OCI-LY7 (cell line): ENCODE data around the gene ACAP1.
"Not testable (repeated sequence)": the region's sequence is repeated elsewhere in the genome, so short reads cannot be mapped to it uniquely, and the experiment has no call there.

ENCODE experiments used
- EZH2phosphoT487 ChIP-seq: fragments of 200-600 bp; sonication (generic); IDR thresholded peaks from 2 replicates; pipeline ENCODE4 v1.6.1; 2018; ENCODE audit warnings: low read depth, borderline replicate concordance, mild to moderate bottlenecking, mixed run types, antibody characterized with exemption, low read length, moderate library complexity, mixed read lengths
- TF ChIP-seq, protein P1 (sequence below): fragments of 200-600 bp; sonication (generic); conservative IDR thresholded peaks from 2 replicates; pipeline ENCODE4 v1.5.1; 2014; ENCODE audit warnings: mild to moderate bottlenecking, antibody characterized with exemption, low read length, moderate library complexity, mixed read lengths

GRCh38 chr17:7368599-7368994 is 32.3 kb downstream of the ACAP1 start:
- TF ChIP-seq, protein P1, sequence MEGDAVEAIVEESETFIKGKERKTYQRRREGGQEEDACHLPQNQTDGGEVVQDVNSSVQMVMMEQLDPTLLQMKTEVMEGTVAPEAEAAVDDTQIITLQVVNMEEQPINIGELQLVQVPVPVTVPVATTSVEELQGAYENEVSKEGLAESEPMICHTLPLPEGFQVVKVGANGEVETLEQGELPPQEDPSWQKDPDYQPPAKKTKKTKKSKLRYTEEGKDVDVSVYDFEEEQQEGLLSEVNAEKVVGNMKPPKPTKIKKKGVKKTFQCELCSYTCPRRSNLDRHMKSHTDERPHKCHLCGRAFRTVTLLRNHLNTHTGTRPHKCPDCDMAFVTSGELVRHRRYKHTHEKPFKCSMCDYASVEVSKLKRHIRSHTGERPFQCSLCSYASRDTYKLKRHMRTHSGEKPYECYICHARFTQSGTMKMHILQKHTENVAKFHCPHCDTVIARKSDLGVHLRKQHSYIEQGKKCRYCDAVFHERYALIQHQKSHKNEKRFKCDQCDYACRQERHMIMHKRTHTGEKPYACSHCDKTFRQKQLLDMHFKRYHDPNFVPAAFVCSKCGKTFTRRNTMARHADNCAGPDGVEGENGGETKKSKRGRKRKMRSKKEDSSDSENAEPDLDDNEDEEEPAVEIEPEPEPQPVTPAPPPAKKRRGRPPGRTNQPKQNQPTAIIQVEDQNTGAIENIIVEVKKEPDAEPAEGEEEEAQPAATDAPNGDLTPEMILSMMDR, result not testable (repeated sequence)
- TF ChIP-seq EZH2phosphoT487, result not testable (repeated sequence)
